WI38 (cell line): Measurements from ENCODE around the gene ITGA8.

ENCODE experiments used
- H3K4me3 ChIP-seq: 2 replicates; pipeline ENCODE4 v1.5.1; 2011; ENCODE audit warnings: low read depth, mild to moderate bottlenecking, control low read depth, low read length
- TF ChIP-seq, protein P1 (sequence below): IDR thresholded peaks from 2 replicates; pipeline ENCODE4 v1.5.1; 2012; ENCODE audit warnings: low read depth, mild to moderate bottlenecking, control low read depth, low read length

Gene ITGA8

DNA sequence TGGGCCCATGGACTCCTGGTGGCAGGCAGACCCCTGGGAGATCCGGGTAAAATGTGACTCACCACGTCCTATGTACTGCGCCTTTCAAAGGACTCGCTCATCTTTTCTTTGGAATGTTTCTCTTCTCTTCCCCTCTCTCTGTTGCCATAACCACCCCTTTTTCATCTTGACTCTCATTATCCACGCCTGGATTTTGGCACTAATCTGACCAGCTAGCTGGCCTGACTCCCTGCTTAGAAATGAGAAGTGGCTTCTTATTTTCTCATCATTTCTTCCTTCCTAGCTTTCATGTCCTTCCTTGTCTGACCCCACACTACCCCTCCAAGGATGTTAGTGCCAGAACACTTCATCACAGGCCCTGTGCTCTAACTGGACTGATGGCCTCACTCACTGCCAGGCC lies 250.6 kb downstream of the ITGA8 start:
- H3K4me3 ChIP-seq = no peak overlapping the region
- TF ChIP-seq, protein P1, sequence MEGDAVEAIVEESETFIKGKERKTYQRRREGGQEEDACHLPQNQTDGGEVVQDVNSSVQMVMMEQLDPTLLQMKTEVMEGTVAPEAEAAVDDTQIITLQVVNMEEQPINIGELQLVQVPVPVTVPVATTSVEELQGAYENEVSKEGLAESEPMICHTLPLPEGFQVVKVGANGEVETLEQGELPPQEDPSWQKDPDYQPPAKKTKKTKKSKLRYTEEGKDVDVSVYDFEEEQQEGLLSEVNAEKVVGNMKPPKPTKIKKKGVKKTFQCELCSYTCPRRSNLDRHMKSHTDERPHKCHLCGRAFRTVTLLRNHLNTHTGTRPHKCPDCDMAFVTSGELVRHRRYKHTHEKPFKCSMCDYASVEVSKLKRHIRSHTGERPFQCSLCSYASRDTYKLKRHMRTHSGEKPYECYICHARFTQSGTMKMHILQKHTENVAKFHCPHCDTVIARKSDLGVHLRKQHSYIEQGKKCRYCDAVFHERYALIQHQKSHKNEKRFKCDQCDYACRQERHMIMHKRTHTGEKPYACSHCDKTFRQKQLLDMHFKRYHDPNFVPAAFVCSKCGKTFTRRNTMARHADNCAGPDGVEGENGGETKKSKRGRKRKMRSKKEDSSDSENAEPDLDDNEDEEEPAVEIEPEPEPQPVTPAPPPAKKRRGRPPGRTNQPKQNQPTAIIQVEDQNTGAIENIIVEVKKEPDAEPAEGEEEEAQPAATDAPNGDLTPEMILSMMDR = no peak

DNA sequence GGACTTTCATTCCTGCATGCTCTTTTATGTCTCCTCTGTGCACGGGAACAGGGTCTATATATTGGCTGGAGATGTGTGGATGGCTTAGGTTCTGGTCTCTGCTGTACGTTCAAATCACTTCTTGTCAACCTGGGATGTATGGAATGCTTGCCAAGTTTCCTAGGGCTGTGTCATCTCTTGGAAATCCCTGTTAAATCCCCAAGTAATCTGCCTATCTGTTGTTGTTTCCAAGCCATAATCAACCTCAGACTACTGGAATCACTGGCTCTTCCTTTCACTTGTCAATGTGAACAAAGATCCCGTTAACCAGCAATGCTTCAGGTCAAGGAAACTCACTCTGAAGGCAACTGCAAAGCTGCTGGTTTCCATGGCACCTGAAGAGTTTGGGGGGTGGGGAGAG lies 255.3 kb downstream of the ITGA8 start:
- no peak overlapping the region for H3K4me3 ChIP-seq
- TF ChIP-seq, protein P1 = no peak
